Small intestine (tissue), 7 donors: Measurements from ENCODE around the gene SLC31A1. TPM values are rescaled to one million over a fixed set of nuclear protein-coding genes. Genes with fewer than 3 reads are reported as not detected.
A peak's percentile ranks its signal among the peaks of the same experiment; 100 is the strongest.

Experiments
- DNase-seq, 2 donors: peaks; one replicate each; pipeline versions ENCODE4 v3.0.0 to v3.0.0-alpha.2; 2013
- FAIRE-seq: peaks from 2 replicates; lab custom pipeline; 2012; peaks lifted over from hg19 to GRCh38; lab: Jason Lieb, UNC
- H3K27ac ChIP-seq, 3 donors: one replicate each; pipeline ENCODE4 v1.5.1; 2013; ENCODE audit warnings: low read length in 2 of 3, mild to moderate bottlenecking in 2 of 3, control low read depth in 1 of 3, inconsistent platforms in 1 of 3, low read depth in 1 of 3, moderate library complexity in 1 of 3
- H3K27me3 ChIP-seq, 3 donors: one replicate each; pipeline ENCODE4 v1.6.1; 2013; ENCODE audit warnings: low read length in 3 of 3, inconsistent platforms in 1 of 3; ENCODE audit not compliant: control insufficient read depth in 3 of 3, insufficient read depth in 3 of 3
- H3K36me3 ChIP-seq, 3 donors: one replicate each; pipeline ENCODE4 v1.6.1; 2013; ENCODE audit warnings: low read length in 3 of 3, inconsistent platforms in 1 of 3, low read depth in 1 of 3, mild to moderate bottlenecking in 1 of 3, moderate library complexity in 1 of 3; ENCODE audit not compliant: control insufficient read depth in 3 of 3, insufficient read depth in 2 of 3
- H3K4me1 ChIP-seq, 3 donors: one replicate each; pipeline ENCODE4 v1.6.1; 2013; ENCODE audit warnings: low read length in 2 of 3, inconsistent platforms in 1 of 3, low read depth in 1 of 3, mild to moderate bottlenecking in 1 of 3, moderate library complexity in 1 of 3; ENCODE audit not compliant: control insufficient read depth in 3 of 3, insufficient read depth in 2 of 3
- H3K4me3 ChIP-seq, 3 donors: one replicate each; pipeline ENCODE4 v1.5.1; 2013; ENCODE audit warnings: low read length in 3 of 3, control low read depth in 1 of 3, inconsistent platforms in 1 of 3, low read depth in 1 of 3, mild to moderate bottlenecking in 1 of 3, moderate library complexity in 1 of 3
- H3K9me3 ChIP-seq, 2 donors: one replicate each; pipeline ENCODE4 v1.6.1; 2013; ENCODE audit warnings: low read depth in 1 of 2, low read length in 1 of 2; ENCODE audit not compliant: control insufficient read depth in 2 of 2, insufficient read depth in 1 of 2
- WGBS, 3 donors: extraction: QIAGEN DNeasy Blood & Tissue Kit; methylation state at CpG; one replicate each; pipeline ENCODE4 v1.1.7; 2013; 5-methylcytosine and 5-hydroxymethylcytosine counted together
- polyA plus RNA-seq, 4 donors: library from polyadenylated mRNA; stranded (reverse) in 3 of 4; unstranded in 1 of 4; fragments of 200-250 nt in 3 of 4; fragments of 120-200 nt in 1 of 4; gene quantifications; one replicate each; pipeline versions ENCODE4 v1.2.1 to v1.2.3, GENCODE V29; 2013
- donor health status: healthy with polysubstance abuse.
- donor health status: control.
- donor health status: control.
- donor health status: Bipolar disorder and iron deficiency.
- donor health status: healthy.

Gene SLC31A1
- polyA plus RNA-seq, 4 donors = 27.5 to 40.6 (median 29.6) TPM

DNA sequence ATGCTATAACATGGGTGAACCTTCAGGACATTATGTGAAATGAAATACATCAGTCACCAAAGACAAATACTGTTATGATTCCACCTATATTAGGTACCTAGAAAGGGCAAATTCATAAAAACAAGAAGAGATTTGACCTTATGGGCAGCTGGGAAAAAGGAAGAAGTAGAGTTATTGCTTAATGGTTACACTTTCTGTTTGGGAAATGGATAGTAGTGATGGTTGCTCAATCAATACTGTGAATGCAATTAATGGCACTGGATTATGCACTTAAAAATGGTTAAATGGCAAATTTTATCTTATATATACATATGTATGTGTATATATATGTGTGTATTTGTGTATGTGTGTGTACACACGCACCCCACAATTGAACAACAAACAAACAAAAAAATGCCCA is 15.5 kb upstream of the SLC31A1 start:
- peaks cover 8 to 33% (median 11%) of the 10 kb centered on the region in 3 donors for H3K36me3 ChIP-seq
- no peaks in the 10 kb centered on the region for H3K9me3 ChIP-seq
- 95 to 100% (median 96%) methylated on average over 1 of the region's 1 CpG for WGBS, 3 donors
- DNase-seq (no peak), FAIRE-seq (no peak)
- H3K27ac ChIP-seq = no peak overlapping the region
- no peak overlapping the region for H3K4me3 ChIP-seq
- H3K4me1 ChIP-seq = no peaks in the 10 kb centered on the region
- no peaks in the 10 kb centered on the region for H3K27me3 ChIP-seq

- Histone ChIP-seq H3K27me3 (no peaks in the 10 kb centered on the region), H3K4me1 (no peaks in the 10 kb centered on the region), H3K4me3 (no peak overlapping the region), H3K9me3 (no peaks in the 10 kb centered on the region), H3K36me3 (peaks cover 4 to 30% (median 10%) of the 10 kb centered on the region in 3 donors), H3K27ac (no peak overlapping the region)
- DNase-seq (no peak), FAIRE-seq (no peak)
- 88 to 89% (median 88%) methylated on average over 10 of the region's 10 CpGs for WGBS, 3 donors
Observed at GRCh38 chr9:113210815-113211214, 10.5 kb upstream of the SLC31A1 start.

DNA sequence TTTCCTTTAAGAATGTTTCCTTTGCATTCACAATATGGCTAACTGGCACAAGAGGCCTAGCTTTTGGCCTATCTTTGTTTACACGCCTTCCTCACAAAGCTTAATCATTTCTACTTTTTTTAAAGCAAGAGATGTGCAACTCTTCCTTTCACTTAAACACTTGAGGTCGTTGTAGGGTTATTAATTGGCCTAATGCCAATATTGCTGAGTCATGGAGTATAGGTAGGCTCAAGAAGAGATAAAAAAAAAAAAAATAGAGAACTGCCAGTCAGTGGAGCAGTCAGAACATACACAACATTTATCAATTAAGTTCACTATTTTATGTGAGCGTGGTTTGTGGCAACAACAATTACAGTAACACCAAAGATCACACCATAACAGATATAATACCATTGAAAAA is 6.2 kb upstream of the SLC31A1 start:
- Histone ChIP-seq H3K9me3 (no peaks in the 10 kb centered on the region), H3K4me3 (no peak overlapping the region), H3K27ac (no peak overlapping the region), H3K27me3 (no peaks in the 10 kb centered on the region), H3K4me1 (peaks cover 0 to 8% (median 7%) of the 10 kb centered on the region in 3 donors), H3K36me3 (peaks cover 0 to 14% (median 2%) of the 10 kb centered on the region in 3 donors)
- WGBS, 3 donors = 13 to 44% (median 39%) methylated on average over 3 of the region's 3 CpGs
- DNase-seq (peak; percentile 65 to 90), FAIRE-seq (no peak)

- Histone ChIP-seq H3K36me3 (peaks cover 0 to 3% (median 2%) of the 10 kb centered on the region in 3 donors), H3K4me3 (no peak overlapping the region), H3K27me3 (no peaks in the 10 kb centered on the region), H3K27ac (no peak overlapping the region), H3K9me3 (no peaks in the 10 kb centered on the region), H3K4me1 (peaks cover 0 to 10% (median 9%) of the 10 kb centered on the region in 3 donors)
- DNase-seq (no peak), FAIRE-seq (no peak)
- 77 to 85% (median 79%) methylated on average over 3 of the region's 3 CpGs for WGBS, 3 donors
Observed at GRCh38 chr9:113216406-113216805, 4.9 kb upstream of the SLC31A1 start.

GRCh38 chr9:113219186-113219936 is 2.0 kb upstream of the SLC31A1 start:
- peak overlapping the region in 2 of 3 donors; percentile 20 to 36 for H3K27ac ChIP-seq
- no peaks in the 10 kb centered on the region for H3K9me3 ChIP-seq
- H3K4me1 ChIP-seq = peaks cover 7 to 14% (median 11%) of the 10 kb centered on the region in 3 donors
- FAIRE-seq (no peak), DNase-seq (no peak)
- peaks cover 0 to 3% (median 0%) of the 10 kb centered on the region in 3 donors for H3K36me3 ChIP-seq
- H3K27me3 ChIP-seq = no peaks in the 10 kb centered on the region
- WGBS, 3 donors = 48 to 75% (median 60%) methylated on average over 3 of the region's 3 CpGs
- H3K4me3 ChIP-seq = peak overlapping the region in 1 of 3 donors; percentile 11

DNA sequence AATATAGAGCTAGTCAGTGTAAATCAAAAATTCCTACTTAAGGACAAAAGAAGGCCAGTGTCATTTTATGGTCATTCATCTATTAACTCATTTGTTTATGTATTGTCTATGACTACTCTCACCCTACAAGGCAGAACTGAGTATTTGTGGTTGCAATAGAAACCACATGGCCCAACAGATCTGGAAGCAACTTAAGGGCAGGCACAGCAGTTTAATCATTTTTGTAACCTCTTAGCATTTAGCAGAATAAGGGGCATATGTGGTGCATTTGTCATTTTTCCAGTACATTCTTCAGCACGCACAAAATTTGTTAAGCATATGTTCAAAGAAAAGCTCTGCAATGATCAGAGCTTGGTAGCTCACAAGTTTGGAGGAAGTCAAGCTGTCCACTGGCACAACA is 1.4 kb upstream of the SLC31A1 start:
- peaks cover 7 to 14% (median 11%) of the 10 kb centered on the region in 3 donors for H3K4me1 ChIP-seq
- WGBS, 3 donors = 8 to 30% (median 13%) methylated on average over 1 of the region's 1 CpG
- H3K27ac ChIP-seq = peak overlapping the region in 1 of 3 donors; percentile 36
- FAIRE-seq (no peak), DNase-seq (no peak)
- H3K9me3 ChIP-seq = no peaks in the 10 kb centered on the region
- H3K4me3 ChIP-seq = peak overlapping the region in 2 of 3 donors; percentile 71 to 94
- H3K27me3 ChIP-seq = no peaks in the 10 kb centered on the region
- H3K36me3 ChIP-seq = peaks cover 0 to 6% (median 0%) of the 10 kb centered on the region in 3 donors

GRCh38 chr9:113220467-113221002 is 809 bp upstream of the SLC31A1 start:
- Histone ChIP-seq H3K36me3 (peaks cover 0 to 6% (median 0%) of the 10 kb centered on the region in 3 donors), H3K4me3 (peak overlapping the region; percentile 52 to 94 (median 71)), H3K4me1 (peaks cover 7 to 14% (median 11%) of the 10 kb centered on the region in 3 donors), H3K27me3 (no peaks in the 10 kb centered on the region), H3K27ac (peak overlapping the region; percentile 67 to 87 (median 68)), H3K9me3 (no peaks in the 10 kb centered on the region)
- FAIRE-seq (no peak), DNase-seq (peak in 1 of 2 donors; percentile 28)
- 1 to 4% (median 4%) methylated on average over 11 of the region's 11 CpGs for WGBS, 3 donors

- no peak for FAIRE-seq
- H3K9me3 ChIP-seq = no peaks in the 10 kb centered on the region
Observed at GRCh38 chr9:113221800-113222481, 597 bp downstream of the SLC31A1 start.

More at GRCh38 chr9:113221800-113222481, 597 bp downstream of the SLC31A1 start:
- Histone ChIP-seq H3K4me1 (peaks cover 7 to 14% (median 9%) of the 10 kb centered on the region in 3 donors), H3K27ac (peak overlapping the region; percentile 84 to 95 (median 92)), H3K36me3 (peaks cover 0 to 9% (median 0%) of the 10 kb centered on the region in 3 donors), H3K27me3 (no peaks in the 10 kb centered on the region), H3K4me3 (peak overlapping the region; percentile 60 to 94 (median 62))
- 6 to 11% (median 8%) methylated on average over 20 of the region's 20 CpGs for WGBS, 3 donors
- DNase-seq = peak in 1 of 2 donors; percentile 90
